H9 (cell line): ENCODE results near the gene CHRNG. TPM values are rescaled to one million over a fixed set of nuclear protein-coding genes. Genes with fewer than 3 reads are reported as not detected.

Experiments
- DNase-seq: peaks from one replicate; pipeline ENCODE4 v3.0.0-alpha.2; 2017
- H2AFZ ChIP-seq: one replicate; pipeline ENCODE4 v1.6.1; 2013; ENCODE audit warnings: mild to moderate bottlenecking, low read length, control low read depth, moderate library complexity
- H2AK5ac ChIP-seq: 2 replicates; pipeline ENCODE4 v1.6.1; 2013; ENCODE audit warnings: low read length, control low read depth, mixed read lengths; ENCODE audit not compliant: insufficient read length
- H2BK120ac ChIP-seq: one replicate; pipeline ENCODE4 v1.6.1; 2013; ENCODE audit warnings: low read depth, mild to moderate bottlenecking, low read length, control low read depth, inconsistent platforms; ENCODE audit not compliant: poor library complexity, severe bottlenecking
- H2BK12ac ChIP-seq: 2 replicates; pipeline ENCODE4 v1.6.1; 2013; ENCODE audit warnings: low read length, control low read depth, mixed read lengths, low read depth; ENCODE audit not compliant: insufficient read length
- H2BK15ac ChIP-seq: 2 replicates; pipeline ENCODE4 v1.6.1; 2013; ENCODE audit warnings: low read depth, low read length, control low read depth
- H2BK20ac ChIP-seq: one replicate; pipeline ENCODE4 v1.6.1; 2013; ENCODE audit warnings: low read depth, mild to moderate bottlenecking, low read length, control low read depth, inconsistent platforms; ENCODE audit not compliant: poor library complexity, severe bottlenecking
- H2BK5ac ChIP-seq: 2 replicates; pipeline ENCODE4 v1.6.1; 2013; ENCODE audit warnings: low read length, control low read depth, mixed read lengths; ENCODE audit not compliant: insufficient read length
- H3K14ac ChIP-seq: 2 replicates; pipeline ENCODE4 v1.6.1; 2013; ENCODE audit warnings: low read length, control low read depth; ENCODE audit not compliant: insufficient read depth
- H3K18ac ChIP-seq: 2 replicates; pipeline ENCODE4 v1.6.1; 2013; ENCODE audit warnings: low read depth, mild to moderate bottlenecking, mixed read lengths, low read length, control low read depth; ENCODE audit not compliant: insufficient read length
- H3K23ac ChIP-seq: 2 replicates; pipeline ENCODE4 v1.6.1; 2013; ENCODE audit warnings: low read length, control low read depth, mixed read lengths, low read depth; ENCODE audit not compliant: insufficient read length
- H3K23me2 ChIP-seq: 2 replicates; pipeline ENCODE4 v1.6.1; 2013; ENCODE audit warnings: low read depth, mild to moderate bottlenecking, mixed read lengths, low read length, control low read depth; ENCODE audit not compliant: insufficient read length, poor library complexity, severe bottlenecking
- H3K27ac ChIP-seq: 2 replicates; pipeline ENCODE4 v1.5.1; 2013; ENCODE audit warnings: low read length, control low read depth, mixed read lengths, low read depth; ENCODE audit not compliant: insufficient read length
- H3K27me3 ChIP-seq: 2 replicates; pipeline ENCODE4 v1.6.1; 2013; ENCODE audit warnings: low read length, control low read depth, inconsistent platforms; ENCODE audit not compliant: insufficient read depth
- H3K4ac ChIP-seq: 2 replicates; pipeline ENCODE4 v1.6.1; 2013; ENCODE audit warnings: low read depth, mild to moderate bottlenecking, control low read depth, inconsistent platforms, low read length, moderate library complexity
- H3K4me1 ChIP-seq: 2 replicates; pipeline ENCODE4 v1.6.1; 2013; ENCODE audit warnings: low read length, control low read depth, inconsistent platforms; ENCODE audit not compliant: insufficient read depth
- H3K4me2 ChIP-seq: 2 replicates; pipeline ENCODE4 v1.6.1; 2013; ENCODE audit warnings: low read length, control low read depth, mixed read lengths; ENCODE audit not compliant: insufficient read length, insufficient read depth
- H3K56ac ChIP-seq: 2 replicates; pipeline ENCODE4 v1.6.1; 2013; ENCODE audit warnings: low read depth, mild to moderate bottlenecking, mixed read lengths, low read length, control low read depth; ENCODE audit not compliant: insufficient read length
- H3K79me1 ChIP-seq: 2 replicates; pipeline ENCODE4 v1.6.1; 2013; ENCODE audit warnings: low read depth, mild to moderate bottlenecking, moderate library complexity, low read length, control low read depth, inconsistent platforms; ENCODE audit not compliant: insufficient read depth, poor library complexity, severe bottlenecking
- H3K79me2 ChIP-seq: 2 replicates; pipeline ENCODE4 v1.6.1; 2013; ENCODE audit warnings: low read length, control low read depth, inconsistent platforms; ENCODE audit not compliant: insufficient read depth
- H3K9ac ChIP-seq: 2 replicates; pipeline ENCODE4 v1.6.1; 2013; ENCODE audit warnings: low read length, control low read depth, mixed read lengths; ENCODE audit not compliant: insufficient read length; ENCODE audit errors: extremely low read depth
- H3K9me3 ChIP-seq: one replicate; pipeline ENCODE4 v1.6.1; 2013; ENCODE audit warnings: low read depth, low read length, inconsistent platforms; ENCODE audit not compliant: control insufficient read depth
- H3T11ph ChIP-seq: one replicate; pipeline ENCODE4 v1.6.1; 2013; ENCODE audit warnings: mild to moderate bottlenecking, low read length, control low read depth, inconsistent platforms
- H4K20me1 ChIP-seq: one replicate; pipeline ENCODE4 v1.6.1; 2013; ENCODE audit not compliant: control insufficient read depth, insufficient read length, insufficient read depth
- H4K5ac ChIP-seq: 2 replicates; pipeline ENCODE4 v1.6.1; 2013; ENCODE audit warnings: low read depth, mild to moderate bottlenecking, mixed read lengths, low read length, control low read depth; ENCODE audit not compliant: insufficient read length
- H4K8ac ChIP-seq: replicated peaks from 2 replicates; pipeline ENCODE4 v1.6.1; 2013; ENCODE audit warnings: low read length, control low read depth, mixed read lengths, low read depth; ENCODE audit not compliant: insufficient read length
- H4K91ac ChIP-seq: 2 replicates; pipeline ENCODE4 v1.6.1; 2013; ENCODE audit warnings: low read depth, mild to moderate bottlenecking, moderate library complexity, mixed read lengths, low read length, control low read depth; ENCODE audit not compliant: insufficient read length
- H3K27ac Mint-ChIP-seq, 3 experiments: 2 replicates in 2 of 3; 3 replicates in 1 of 3; pipeline ENCODE4 v1.8.0; 2020 to 2021; ENCODE audit warnings: mixed read lengths in 3 of 3, mild to moderate bottlenecking in 1 of 3, moderate library complexity in 1 of 3
- H3K27me3 Mint-ChIP-seq: 2 replicates; pipeline ENCODE4 v1.8.0; 2021; ENCODE audit warnings: low read depth, mild to moderate bottlenecking, moderate library complexity, mixed read lengths
- H3K36me3 Mint-ChIP-seq, 3 experiments: 2 replicates in 2 of 3; 3 replicates in 1 of 3; pipeline ENCODE4 v1.8.0; 2020 to 2021; ENCODE audit warnings: low read depth in 3 of 3, mixed read lengths in 3 of 3; ENCODE audit not compliant: insufficient read depth in 1 of 3
- H3K4me1 Mint-ChIP-seq, 2 experiments: 2 replicates each; pipeline ENCODE4 v1.8.0; 2020; ENCODE audit warnings: mixed read lengths in 2 of 2
- H3K4me3 Mint-ChIP-seq, 2 experiments: 2 replicates in 1 of 2; 3 replicates in 1 of 2; pipeline ENCODE4 v1.8.0; 2020 to 2021; ENCODE audit warnings: mild to moderate bottlenecking in 2 of 2, mixed read lengths in 2 of 2, moderate library complexity in 1 of 2
- H3K9me3 Mint-ChIP-seq, 2 experiments: 2 replicates in 1 of 2; 3 replicates in 1 of 2; pipeline ENCODE4 v1.8.0; 2020; ENCODE audit warnings: mild to moderate bottlenecking in 2 of 2, mixed read lengths in 2 of 2, moderate library complexity in 1 of 2
- WGBS: extraction: QIAGEN DNeasy Blood & Tissue Kit; methylation state at CpG from one replicate; pipeline ENCODE4 v1.1.7; 2013; ENCODE audit warnings: missing lambda C conversion rate, low lambda C conversion rate, mixed read lengths; ENCODE audit not compliant: insufficient read length; ENCODE audit errors: extremely low coverage; 5-methylcytosine and 5-hydroxymethylcytosine counted together
- total RNA-seq: library from RNA; stranded (reverse); gene quantifications from 2 replicates; pipeline ENCODE4 v1.2.1, GENCODE V29; 2021
- TF ChIP-seq, protein P1 (sequence below): fragments of 200-600 bp; sonication (generic); conservative IDR thresholded peaks from 3 replicates; pipeline ENCODE4 v1.8.0; 2021; ENCODE audit warnings: antibody characterized with exemption, mild to moderate bottlenecking

The CHRNG gene
- total RNA-seq, 1 experiment from 2014 or later = not detected

GRCh38 chr2:232523402-232523681 is 16.1 kb upstream of the CHRNG start:
- H3K27me3 ChIP-seq = peaks cover 15% of the 10 kb centered on the region
- H3K27me3 Mint-ChIP-seq = peaks cover 79% of the 10 kb centered on the region
- TF ChIP-seq, protein P1, sequence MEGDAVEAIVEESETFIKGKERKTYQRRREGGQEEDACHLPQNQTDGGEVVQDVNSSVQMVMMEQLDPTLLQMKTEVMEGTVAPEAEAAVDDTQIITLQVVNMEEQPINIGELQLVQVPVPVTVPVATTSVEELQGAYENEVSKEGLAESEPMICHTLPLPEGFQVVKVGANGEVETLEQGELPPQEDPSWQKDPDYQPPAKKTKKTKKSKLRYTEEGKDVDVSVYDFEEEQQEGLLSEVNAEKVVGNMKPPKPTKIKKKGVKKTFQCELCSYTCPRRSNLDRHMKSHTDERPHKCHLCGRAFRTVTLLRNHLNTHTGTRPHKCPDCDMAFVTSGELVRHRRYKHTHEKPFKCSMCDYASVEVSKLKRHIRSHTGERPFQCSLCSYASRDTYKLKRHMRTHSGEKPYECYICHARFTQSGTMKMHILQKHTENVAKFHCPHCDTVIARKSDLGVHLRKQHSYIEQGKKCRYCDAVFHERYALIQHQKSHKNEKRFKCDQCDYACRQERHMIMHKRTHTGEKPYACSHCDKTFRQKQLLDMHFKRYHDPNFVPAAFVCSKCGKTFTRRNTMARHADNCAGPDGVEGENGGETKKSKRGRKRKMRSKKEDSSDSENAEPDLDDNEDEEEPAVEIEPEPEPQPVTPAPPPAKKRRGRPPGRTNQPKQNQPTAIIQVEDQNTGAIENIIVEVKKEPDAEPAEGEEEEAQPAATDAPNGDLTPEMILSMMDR = no peak

More at GRCh38 chr2:232523402-232523681, 16.1 kb upstream of the CHRNG start:
- Mint-ChIP-seq H3K36me3 (peaks cover 0 to 1% (median 0%) of the 10 kb centered on the region in 3 experiments; a peak in 1 of 7 replicates), H3K9me3 (no peaks in the 10 kb centered on the region), H3K4me3 (peak overlapping the region; percentile 9 to 72), H3K27ac (no peak overlapping the region), H3K4me1 (peaks cover 9 to 26% of the 10 kb centered on the region in 2 experiments)
- Histone ChIP-seq H3K9me3 (no peaks in the 10 kb centered on the region), H2BK120ac (no peak overlapping the region), H3K23me2 (peaks cover 14% of the 10 kb centered on the region), H4K91ac (no peak overlapping the region), H2BK15ac (no peak overlapping the region), H3K4me2 (peak overlapping the region; percentile 42), H4K20me1 (no peaks in the 10 kb centered on the region), H4K5ac (no peak overlapping the region), H3K14ac (no peak overlapping the region; the same call in 1 of the 2 replicates), H4K8ac (no peak overlapping the region), H3K27ac (no peak overlapping the region), H3K79me1 (no peaks in the 10 kb centered on the region), H2BK20ac (no peak overlapping the region), H3K9ac (no peak overlapping the region), H3K18ac (no peak overlapping the region), H3K4me1 (no peaks in the 10 kb centered on the region), H2BK12ac (no peak overlapping the region), H2AK5ac (no peak overlapping the region), H3K4ac (no peak overlapping the region), H2AFZ (no peak overlapping the region), H3K56ac (no peak overlapping the region), H3T11ph (no peak overlapping the region), H3K79me2 (no peaks in the 10 kb centered on the region), H3K23ac (no peak overlapping the region), H2BK5ac (no peak overlapping the region)
- no CpG with 5 or more reads among the region's 16 CpGs for WGBS
- no peak for DNase-seq
